Caco-2 (cell line): Measurements from ENCODE around the gene RNU5B-1. TPM values are rescaled to one million over a fixed set of nuclear protein-coding genes. Genes with fewer than 3 reads are reported as not detected.
"Not testable (repeated sequence)": the region's sequence is repeated elsewhere in the genome, so short reads cannot be mapped to it uniquely, and the experiment has no call there.

ENCODE experiments used
- BruUV-seq: library from RNA; stranded (reverse); fragments of 400-500 nt; replicated peaks from 2 replicates; lab custom pipeline; 2021; lab: Mats Ljungman, UMichigan
- CTCF ChIA-PET: fragments of 300-600 bp; sonication (Branson Sonifier 250); formaldehyde crosslinking; loops from one replicate; lab custom pipeline; 2022; ENCODE audit warnings: antibody characterized with exemption; lab: Charles Lee
- POLR2A ChIA-PET: fragments of 300-600 bp; sonication (Branson Sonifier 250); formaldehyde crosslinking; loops from one replicate; lab custom pipeline; 2022; ENCODE audit warnings: antibody characterized with exemption; lab: Charles Lee
- DNase-seq, 2 experiments: peaks; one replicate each; pipeline versions ENCODE4 v3.0.0 to v3.0.0-alpha.2; 2020 to 2022
- H3K27me3 ChIP-seq: replicated peaks from 2 replicates; pipeline ENCODE4 v1.6.0; 2011; ENCODE audit warnings: low read length; ENCODE audit not compliant: control insufficient read depth, insufficient read depth
- H3K36me3 ChIP-seq: 2 replicates; pipeline ENCODE4 v1.5.1; 2011; ENCODE audit warnings: low read length; ENCODE audit not compliant: control insufficient read depth, insufficient read depth
- H3K4me1 ChIP-seq: fragments of 250-450 bp; sonication (Bioruptor Pico); 2 replicates; pipeline ENCODE4 v1.5.1; 2020; ENCODE audit warnings: mild to moderate bottlenecking
- H3K4me3 ChIP-seq: 2 replicates; pipeline ENCODE4 v1.5.1; 2011; ENCODE audit warnings: low read depth, mild to moderate bottlenecking, control low read depth, low read length
- H3K9me3 ChIP-seq: fragments of 250-450 bp; sonication (Bioruptor Pico); 2 replicates; pipeline ENCODE4 v1.5.1; 2020; ENCODE audit warnings: mild to moderate bottlenecking, moderate library complexity
- H3K27ac Mint-ChIP-seq: one replicate; pipeline ENCODE4 v1.8.0; 2022; ENCODE audit warnings: mixed read lengths; ENCODE audit not compliant: unreplicated experiment
- H3K27me3 Mint-ChIP-seq: one replicate; pipeline ENCODE4 v1.8.0; 2022; ENCODE audit warnings: mixed read lengths; ENCODE audit not compliant: insufficient read depth, unreplicated experiment
- H3K36me3 Mint-ChIP-seq: one replicate; pipeline ENCODE4 v1.8.0; 2022; ENCODE audit warnings: mild to moderate bottlenecking, mixed read lengths; ENCODE audit not compliant: insufficient read depth, unreplicated experiment
- H3K4me1 Mint-ChIP-seq: one replicate; pipeline ENCODE4 v1.8.0; 2022; ENCODE audit warnings: low read depth, mixed read lengths; ENCODE audit not compliant: unreplicated experiment
- H3K4me3 Mint-ChIP-seq: one replicate; pipeline ENCODE4 v1.8.0; 2022; ENCODE audit warnings: mild to moderate bottlenecking, moderate library complexity, mixed read lengths; ENCODE audit not compliant: unreplicated experiment
- H3K9me3 Mint-ChIP-seq: one replicate; pipeline ENCODE4 v1.8.0; 2022; ENCODE audit warnings: mixed read lengths; ENCODE audit not compliant: unreplicated experiment
- intact Hi-C: fragments of 100-400 bp; cut with micrococcal nuclease; formaldehyde crosslinking; loops from one replicate; pipeline ENCODE4 v1.10.0; 2022; ENCODE audit not compliant: unreplicated experiment
- total RNA-seq: library from RNA; stranded (reverse); gene quantifications from 2 replicates; pipeline ENCODE4 v1.2.3, GENCODE V29; 2022
- TF ChIP-seq, protein P1 (sequence below), 2 experiments: fragments of 200-600 bp in 1 of 2; IDR thresholded peaks; 1 replicate in 1 of 2; 2 replicates in 1 of 2; pipeline versions ENCODE4 v1.5.1 to v1.8.0; 2011 to 2022; ENCODE audit warnings: antibody characterized with exemption in 1 of 2, control low read depth in 1 of 2, inconsistent platforms in 1 of 2, low read depth in 1 of 2, low read length in 1 of 2, mild to moderate bottlenecking in 1 of 2, moderate library complexity in 1 of 2; ENCODE audit not compliant: insufficient read depth in 1 of 2, severe bottlenecking in 1 of 2, unreplicated experiment in 1 of 2

Gene RNU5B-1
- total RNA-seq, 1 experiment from 2014 or later: not detected

DNA sequence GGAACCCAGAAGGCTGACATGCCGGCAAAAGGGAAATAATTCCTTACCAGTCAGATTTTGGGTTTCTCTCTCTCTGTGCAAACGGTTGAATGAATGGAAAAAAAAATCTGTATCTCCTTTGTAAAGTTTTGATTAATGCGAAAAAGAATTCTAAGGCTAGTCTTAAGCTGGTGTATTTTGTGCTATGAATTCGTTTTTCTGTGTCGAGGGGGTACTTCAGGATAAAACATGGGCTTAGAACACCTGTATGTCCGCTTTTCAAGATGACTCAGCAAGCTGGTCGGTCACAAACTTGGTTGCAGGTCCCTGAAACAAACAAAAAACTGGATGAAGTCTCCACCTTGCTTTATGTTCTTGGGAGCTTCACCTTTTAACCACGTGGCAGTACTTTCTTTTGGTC is 44.9 kb downstream of the RNU5B-1 start:
- no peak overlapping the region for H3K4me3 ChIP-seq
- H3K4me3 Mint-ChIP-seq: no peak overlapping the region
- no peaks in the 10 kb centered on the region; the same call in 1 of the 2 replicates for H3K36me3 ChIP-seq
- peaks cover 12% of the 10 kb centered on the region for H3K4me1 ChIP-seq
- ChIA-PET POLR2A (interaction anchor here (0.6 kb wide), 1 partner anchor 44 kb away, joined by 6 read pairs; no protein-coding TSS in a partner anchor), CTCF (no interaction called here)
- H3K27me3 Mint-ChIP-seq: no peaks in the 10 kb centered on the region
- DNase-seq: no peak
- H3K9me3 Mint-ChIP-seq: no peaks in the 10 kb centered on the region
- H3K36me3 Mint-ChIP-seq: peaks cover 27% of the 10 kb centered on the region
- TF ChIP-seq, protein P1, sequence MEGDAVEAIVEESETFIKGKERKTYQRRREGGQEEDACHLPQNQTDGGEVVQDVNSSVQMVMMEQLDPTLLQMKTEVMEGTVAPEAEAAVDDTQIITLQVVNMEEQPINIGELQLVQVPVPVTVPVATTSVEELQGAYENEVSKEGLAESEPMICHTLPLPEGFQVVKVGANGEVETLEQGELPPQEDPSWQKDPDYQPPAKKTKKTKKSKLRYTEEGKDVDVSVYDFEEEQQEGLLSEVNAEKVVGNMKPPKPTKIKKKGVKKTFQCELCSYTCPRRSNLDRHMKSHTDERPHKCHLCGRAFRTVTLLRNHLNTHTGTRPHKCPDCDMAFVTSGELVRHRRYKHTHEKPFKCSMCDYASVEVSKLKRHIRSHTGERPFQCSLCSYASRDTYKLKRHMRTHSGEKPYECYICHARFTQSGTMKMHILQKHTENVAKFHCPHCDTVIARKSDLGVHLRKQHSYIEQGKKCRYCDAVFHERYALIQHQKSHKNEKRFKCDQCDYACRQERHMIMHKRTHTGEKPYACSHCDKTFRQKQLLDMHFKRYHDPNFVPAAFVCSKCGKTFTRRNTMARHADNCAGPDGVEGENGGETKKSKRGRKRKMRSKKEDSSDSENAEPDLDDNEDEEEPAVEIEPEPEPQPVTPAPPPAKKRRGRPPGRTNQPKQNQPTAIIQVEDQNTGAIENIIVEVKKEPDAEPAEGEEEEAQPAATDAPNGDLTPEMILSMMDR (IDR thresholded peaks at IDR 0.05; ENCODE audit: insufficient read depth in 1 of 2, low read depth in 1 of 2, low read length in 1 of 2, severe bottlenecking in 1 of 2, unreplicated experiment in 1 of 2): no peak
- peaks cover 15% of the 10 kb centered on the region for H3K4me1 Mint-ChIP-seq
- intact Hi-C loops: no loop called here
- no peaks in the 10 kb centered on the region for H3K9me3 ChIP-seq
- no peaks in the 10 kb centered on the region for H3K27me3 ChIP-seq
- no TSS peak for BruUV-seq
- H3K27ac Mint-ChIP-seq: no peak overlapping the region

DNA sequence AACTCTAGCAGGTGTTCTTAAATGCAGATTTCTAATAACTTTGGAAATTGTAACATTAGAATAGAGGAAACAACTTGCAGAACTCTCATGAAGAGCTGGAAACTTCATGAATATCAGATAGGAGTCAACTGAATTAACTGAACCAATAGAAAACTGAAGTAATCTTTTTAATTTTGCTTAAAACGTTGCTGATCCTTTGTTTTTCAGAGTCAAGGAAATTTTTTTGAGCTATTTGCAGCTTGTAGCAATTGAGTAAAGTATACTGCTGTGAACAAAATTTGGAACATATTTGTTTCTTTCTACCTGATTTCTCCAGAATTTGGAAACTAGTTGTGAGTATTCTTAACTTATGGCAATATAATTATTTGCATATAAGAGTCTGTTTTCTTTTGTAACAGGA is 47.5 kb downstream of the RNU5B-1 start:
- CTCF ChIA-PET, H3K36me3 ChIP-seq, H3K9me3 ChIP-seq, H3K27me3 ChIP-seq, H3K9me3 Mint-ChIP-seq, H3K4me3 ChIP-seq, BruUV-seq, H3K27me3 Mint-ChIP-seq, DNase-seq, H3K27ac Mint-ChIP-seq, intact Hi-C loops, H3K4me3 Mint-ChIP-seq: not testable (repeated sequence)
- Mint-ChIP-seq H3K4me1 (peaks cover 17% of the 10 kb centered on the region), H3K36me3 (peaks cover 18% of the 10 kb centered on the region)
- POLR2A ChIA-PET: interaction anchor here (0.5 kb wide), 1 partner anchor 168 kb away, joined by 3 read pairs; no protein-coding TSS in a partner anchor
- peaks cover 20% of the 10 kb centered on the region for H3K4me1 ChIP-seq

Other genes starting within 250 kb of the RNU5B-1 start
- gene RASL12, start 236.7 kb upstream of the RNU5B-1 start, total RNA-seq: 6.0 and 6.4 TPM in 2 replicates
- gene KBTBD13, start 227.9 kb upstream of the RNU5B-1 start, total RNA-seq: not detected in 2 replicates
- gene UBAP1L, start 189.5 kb upstream of the RNU5B-1 start, total RNA-seq: 2.2 and 2.7 TPM in 2 replicates
- gene PDCD7, start 170.9 kb upstream of the RNU5B-1 start, total RNA-seq: 26.2 and 32.6 TPM in 2 replicates
- 51.4 and 59.4 TPM in 2 replicates for gene CLPX, start 119.3 kb upstream of the RNU5B-1 start, total RNA-seq
- not detected in 2 replicates for gene CILP, start 93.2 kb upstream of the RNU5B-1 start, total RNA-seq
- 6.9 and 9.5 TPM in 2 replicates for gene PARP16, start 17.8 kb upstream of the RNU5B-1 start, total RNA-seq
- not detected in 2 replicates for gene RNU5A-1, start 8.6 kb upstream of the RNU5B-1 start, total RNA-seq
- 43.5 and 51.2 TPM in 2 replicates for gene IGDCC3, start 73.3 kb downstream of the RNU5B-1 start, total RNA-seq
- 3.7 and 4.5 TPM in 2 replicates for gene IGDCC4, start 118.3 kb downstream of the RNU5B-1 start, total RNA-seq
- 22.9 and 23.4 TPM in 2 replicates for gene DPP8, start 213.0 kb downstream of the RNU5B-1 start, total RNA-seq
- gene HACD3, start 225.8 kb downstream of the RNU5B-1 start, total RNA-seq: 118 and 127 TPM in 2 replicates